Upper lobe of left lung (tissue), 6 donors: ENCODE data around the gene PGK2. TPM values are rescaled to one million over a fixed set of nuclear protein-coding genes. Genes with fewer than 3 reads are reported as not detected.

Experiments used
- ATAC-seq, 2 donors: fragments of 200-7000 bp; cut with Tn5 transposase; one replicate each; pipeline ENCODE4 v1.9.1; 2022; ENCODE audit warnings: mild to moderate bottlenecking in 2 of 2, moderate library complexity in 2 of 2; ENCODE audit not compliant: low FRiP score in 2 of 2
- DNase-seq, 2 donors: peaks; one replicate each; pipeline ENCODE4 v3.0.0-alpha.2; 2019 to 2020
- H3K27ac ChIP-seq, 4 donors: fragments of 200-600 bp; sonication (generic); one replicate each; pipeline ENCODE4 v1.5.1; 2016 to 2019
- H3K27me3 ChIP-seq, 4 donors: fragments of 200-600 bp; sonication (generic); one replicate each; pipeline ENCODE4 v1.5.1; 2017 to 2019
- H3K36me3 ChIP-seq, 4 donors: fragments of 200-600 bp; sonication (generic); one replicate each; pipeline ENCODE4 v1.5.1; 2016 to 2019
- H3K4me1 ChIP-seq, 4 donors: fragments of 200-600 bp; sonication (generic); one replicate each; pipeline ENCODE4 v1.5.1; 2018 to 2019
- H3K4me3 ChIP-seq, 4 donors: fragments of 200-600 bp; sonication (generic); one replicate each; pipeline ENCODE4 v1.5.1; 2017 to 2019; ENCODE audit warnings: mild to moderate bottlenecking in 2 of 4, moderate library complexity in 1 of 4
- H3K9me3 ChIP-seq, 4 donors: fragments of 200-600 bp; sonication (generic); one replicate each; pipeline ENCODE4 v1.5.1; 2018 to 2019
- CTCF ChIP-seq, 6 experiments: fragments of 450-650 bp in 4 of 6; fragments of 200-600 bp in 2 of 6; sonication (generic) in 2 of 6; IDR thresholded peaks; one replicate each; pipeline ENCODE4 v1.5.1; 2016 to 2019; ENCODE audit warnings: antibody characterized with exemption in 6 of 6
- EP300 ChIP-seq, 4 donors: sonication (generic); formaldehyde crosslinking; IDR thresholded peaks; one replicate each; pipeline ENCODE4 v1.5.1; 2017; ENCODE audit warnings: antibody characterized with exemption in 4 of 4, control low read depth in 2 of 4
- POLR2A ChIP-seq, 4 donors: fragments of 450-650 bp; IDR thresholded peaks; one replicate each; pipeline ENCODE4 v1.5.1; 2016 to 2017; ENCODE audit warnings: antibody characterized with exemption in 4 of 4, mild to moderate bottlenecking in 2 of 4
- POLR2AphosphoS5 ChIP-seq, 2 donors: sonication (generic); formaldehyde crosslinking; IDR thresholded peaks; one replicate each; pipeline ENCODE4 v1.5.1; 2017; ENCODE audit warnings: antibody characterized with exemption in 2 of 2
- WGBS, 2 donors: methylation state at CpG; one replicate each; pipeline ENCODE4 v1.1.5; 2017 to 2018; 5-methylcytosine and 5-hydroxymethylcytosine counted together
- total RNA-seq, 6 donors: library from RNA; depleted of rRNA in 4 of 6; stranded (reverse); fragments of >200 nt in 4 of 6; gene quantifications; one replicate each; pipeline versions ENCODE4 v1.1.0 to v1.2.1, GENCODE V29; 2016 to 2021
- donor health status: DM: no; HTN: no; CAD: no; lungs with moderate emphysema.
- donor health status: DM: no; HTN: yes; CAD: no; lungs with severe emphysema.

The PGK2 gene
- total RNA-seq, 6 donors from 2014 or later: not detected

GRCh38 chr6:49775043-49775442 lies 12.0 kb downstream of the PGK2 start:
- Histone ChIP-seq H3K4me3 (no peak overlapping the region), H3K4me1 (no peaks in the 10 kb centered on the region), H3K27ac (no peak overlapping the region), H3K36me3 (no peaks in the 10 kb centered on the region), H3K9me3 (no peaks in the 10 kb centered on the region), H3K27me3 (no peaks in the 10 kb centered on the region)
- DNase-seq (no peak), ATAC-seq (no peak)
- TF ChIP-seq EP300 (IDR thresholded peaks at IDR 0.05) (no peak), POLR2A (IDR thresholded peaks at IDR 0.05) (no peak), CTCF (IDR thresholded peaks at IDR 0.05) (no peak), POLR2AphosphoS5 (IDR thresholded peaks at IDR 0.05) (no peak)

- no peaks in the 10 kb centered on the region for H3K36me3 ChIP-seq
- no peaks in the 10 kb centered on the region for H3K27me3 ChIP-seq
Measured at GRCh38 chr6:49772285-49772684, 14.8 kb downstream of the PGK2 start.

GRCh38 chr6:49766762-49767161 lies 20.3 kb downstream of the PGK2 start:
- Histone ChIP-seq H3K4me1 (no peaks in the 10 kb centered on the region), H3K4me3 (no peak overlapping the region), H3K36me3 (no peaks in the 10 kb centered on the region), H3K27ac (no peak overlapping the region), H3K9me3 (no peaks in the 10 kb centered on the region), H3K27me3 (no peaks in the 10 kb centered on the region)
- 50 to 65% methylated on average over 2 of the region's 2 CpGs for WGBS, 2 donors
- DNase-seq: no peak
- ATAC-seq: no peak
- TF ChIP-seq POLR2AphosphoS5 (IDR thresholded peaks at IDR 0.05) (no peak), EP300 (IDR thresholded peaks at IDR 0.05) (no peak), CTCF (IDR thresholded peaks at IDR 0.05) (no peak), POLR2A (IDR thresholded peaks at IDR 0.05) (no peak)

More at GRCh38 chr6:49772285-49772684, 14.8 kb downstream of the PGK2 start:
- Histone ChIP-seq H3K27ac (no peak overlapping the region), H3K9me3 (no peaks in the 10 kb centered on the region), H3K4me1 (no peaks in the 10 kb centered on the region), H3K4me3 (no peak overlapping the region)
- ATAC-seq: no peak
- no peak for TF ChIP-seq EP300 (IDR thresholded peaks at IDR 0.05)
- TF ChIP-seq CTCF (IDR thresholded peaks at IDR 0.05): no peak
- TF ChIP-seq POLR2AphosphoS5 (IDR thresholded peaks at IDR 0.05): no peak
- DNase-seq: no peak
- 71 to 80% methylated on average over 5 of the region's 5 CpGs for WGBS, 2 donors

- TF ChIP-seq EP300 (IDR thresholded peaks at IDR 0.05): no peak
- TF ChIP-seq POLR2AphosphoS5 (IDR thresholded peaks at IDR 0.05): no peak
- TF ChIP-seq POLR2A (IDR thresholded peaks at IDR 0.05): no peak
- TF ChIP-seq CTCF (IDR thresholded peaks at IDR 0.05): no peak
- Histone ChIP-seq H3K4me3 (no peak overlapping the region), H3K27me3 (no peaks in the 10 kb centered on the region), H3K36me3 (no peaks in the 10 kb centered on the region), H3K4me1 (no peaks in the 10 kb centered on the region), H3K9me3 (no peaks in the 10 kb centered on the region), H3K27ac (no peak overlapping the region)
- no peak for DNase-seq
- 41 to 52% methylated on average over 2 of the region's 2 CpGs for WGBS, 2 donors
- no peak for ATAC-seq
Measured at GRCh38 chr6:49764571-49765236, 22.4 kb downstream of the PGK2 start.

- no peaks in the 10 kb centered on the region for H3K36me3 ChIP-seq
- H3K4me3 ChIP-seq: no peak within 1 kb of the TSS
- no peaks in the 10 kb centered on the region for H3K4me1 ChIP-seq
- TF ChIP-seq POLR2A (IDR thresholded peaks at IDR 0.05) (no peak), EP300 (IDR thresholded peaks at IDR 0.05) (no peak), POLR2AphosphoS5 (IDR thresholded peaks at IDR 0.05) (no peak), CTCF (IDR thresholded peaks at IDR 0.05) (no peak)
- no peaks in the 10 kb centered on the region for H3K27me3 ChIP-seq
- no peak within 1 kb of the TSS for H3K27ac ChIP-seq
- H3K9me3 ChIP-seq: no peaks in the 10 kb centered on the region
- no peak for ATAC-seq
- DNase-seq: no peak
- WGBS, 2 donors: 15 to 22% methylated on average over 1 of the region's 1 CpG
Measured at GRCh38 chr6:49744259-49744658, 42.8 kb downstream of the PGK2 start, which contains the start of gene CRISP3. Gene CRISP3 (minus strand): TSS chr6:49744388. CDS start chr6:49744367, 21 bp downstream.
